IMR-90 (cell line): ENCODE results near the gene ULK2. TPM values are rescaled to one million over a fixed set of nuclear protein-coding genes. Genes with fewer than 3 reads are reported as not detected.

ENCODE experiments used
- ATAC-seq: fragments of 200-7000 bp; cut with Tn5 transposase; 2 replicates; pipeline ENCODE4 v1.9.1; 2020; ENCODE audit warnings: low read depth, mild to moderate bottlenecking, moderate library complexity
- BruUV-seq: library from RNA; stranded (reverse); fragments of 400-500 nt; replicated peaks from 2 replicates; lab custom pipeline; 2021; lab: Mats Ljungman, UMichigan
- CTCF ChIA-PET: fragments of 300-600 bp; formaldehyde crosslinking; extraction: SDS; loops from one replicate; lab custom pipeline; 2021; ENCODE audit warnings: antibody characterized with exemption; lab: Yijun Ruan, JAX
- POLR2A ChIA-PET: fragments of 300-600 bp; sonication (Branson Sonifier 250); formaldehyde crosslinking; loops from one replicate; lab custom pipeline; 2022; ENCODE audit warnings: antibody characterized with exemption; ENCODE audit not compliant: unreplicated experiment; lab: Charles Lee
- DNase-seq: peaks from one replicate; pipeline ENCODE4 v3.0.0; 2013
- H2AFZ ChIP-seq: replicated peaks from 2 replicates; pipeline ENCODE3; 2013; ENCODE audit warnings: low read length, mild to moderate bottlenecking; ENCODE audit not compliant: poor library complexity
- H2AK5ac ChIP-seq: 2 replicates; pipeline ENCODE4 v1.6.1; 2013; ENCODE audit warnings: low read depth, low read length, inconsistent platforms
- H2AK9ac ChIP-seq: replicated peaks from 2 replicates; pipeline ENCODE3; 2013; ENCODE audit warnings: mild to moderate bottlenecking, low read depth, low read length, moderate library complexity; ENCODE audit not compliant: poor library complexity
- H2BK120ac ChIP-seq: 2 replicates; pipeline ENCODE4 v1.6.1; 2013; ENCODE audit warnings: low read depth, low read length, inconsistent platforms
- H2BK15ac ChIP-seq: 3 replicates; pipeline ENCODE4 v1.6.1; 2013; ENCODE audit warnings: low read depth, low read length, inconsistent platforms
- H2BK20ac ChIP-seq: 2 replicates; pipeline ENCODE4 v1.6.1; 2013; ENCODE audit warnings: low read depth, mild to moderate bottlenecking, inconsistent platforms, low read length, moderate library complexity
- H2BK5ac ChIP-seq: 2 replicates; pipeline ENCODE4 v1.6.1; 2013; ENCODE audit warnings: mild to moderate bottlenecking, low read depth, low read length, inconsistent platforms; ENCODE audit not compliant: poor library complexity, severe bottlenecking
- H3K14ac ChIP-seq: replicated peaks from 2 replicates; pipeline ENCODE4 v1.6.1; 2013; ENCODE audit warnings: low read depth, low read length, inconsistent platforms
- H3K18ac ChIP-seq: 2 replicates; pipeline ENCODE4 v1.6.1; 2013; ENCODE audit warnings: low read depth, low read length, control low read depth
- H3K23ac ChIP-seq: 2 replicates; pipeline ENCODE4 v1.6.1; 2013; ENCODE audit warnings: low read depth, low read length, inconsistent platforms
- H3K27ac ChIP-seq: 2 replicates; pipeline ENCODE4 v1.5.1; 2013; ENCODE audit warnings: mild to moderate bottlenecking, control low read depth, low read length; ENCODE audit not compliant: insufficient read depth
- H3K27me3 ChIP-seq: 2 replicates; pipeline ENCODE4 v1.6.1; 2013; ENCODE audit warnings: low read length; ENCODE audit not compliant: control insufficient read depth, insufficient read depth
- H3K36me3 ChIP-seq: 2 replicates; pipeline ENCODE4 v1.6.1; 2013; ENCODE audit warnings: low read length, mixed read lengths; ENCODE audit not compliant: control insufficient read depth, insufficient read depth
- H3K4ac ChIP-seq: 2 replicates; pipeline ENCODE4 v1.6.1; 2013; ENCODE audit warnings: low read depth, low read length, inconsistent platforms
- H3K4me1 ChIP-seq: 2 replicates; pipeline ENCODE4 v1.6.1; 2013; ENCODE audit warnings: low read length, mixed read lengths; ENCODE audit not compliant: control insufficient read depth, insufficient read depth
- H3K4me2 ChIP-seq: 2 replicates; pipeline ENCODE4 v1.6.1; 2013; ENCODE audit warnings: low read depth, mild to moderate bottlenecking, control low read depth, low read length, moderate library complexity
- H3K4me3 ChIP-seq: 2 replicates; pipeline ENCODE4 v1.5.1; 2013; ENCODE audit warnings: low read depth, mild to moderate bottlenecking, control low read depth, low read length, moderate library complexity; ENCODE audit not compliant: insufficient read depth
- H3K56ac ChIP-seq: 2 replicates; pipeline ENCODE4 v1.6.1; 2013; ENCODE audit warnings: low read length, inconsistent platforms; ENCODE audit not compliant: insufficient read depth; ENCODE audit errors: extremely low read depth
- H3K79me1 ChIP-seq, 2 experiments: 2 replicates each; pipeline ENCODE4 v1.6.1; 2013; ENCODE audit warnings: low read length in 2 of 2, inconsistent platforms in 1 of 2, low read depth in 1 of 2
- H3K9ac ChIP-seq: 2 replicates; pipeline ENCODE4 v1.6.1; 2013; ENCODE audit warnings: low read depth, low read length, control low read depth
- H3K9me1 ChIP-seq: 2 replicates; pipeline ENCODE4 v1.6.1; 2013; ENCODE audit warnings: low read length, inconsistent platforms; ENCODE audit not compliant: insufficient read depth
- H3K9me3 ChIP-seq: 2 replicates; pipeline ENCODE4 v1.6.1; 2013; ENCODE audit warnings: low read length; ENCODE audit not compliant: control insufficient read depth, insufficient read depth
- H4K20me1 ChIP-seq: 2 replicates; pipeline ENCODE4 v1.6.1; 2013; ENCODE audit warnings: low read length, inconsistent platforms; ENCODE audit not compliant: insufficient read depth
- H4K5ac ChIP-seq: 2 replicates; pipeline ENCODE4 v1.6.1; 2013; ENCODE audit warnings: mild to moderate bottlenecking, low read depth, low read length, control low read depth
- H4K8ac ChIP-seq, 2 experiments: 2 replicates each; pipeline ENCODE4 v1.6.1; 2013; ENCODE audit warnings: low read depth in 2 of 2, low read length in 2 of 2, control low read depth in 1 of 2, inconsistent platforms in 1 of 2
- H4K91ac ChIP-seq: 2 replicates; pipeline ENCODE4 v1.6.1; 2013; ENCODE audit warnings: low read depth, low read length, inconsistent platforms; ENCODE audit not compliant: insufficient read depth
- BHLHE40 ChIP-seq: fragments of 150-350 bp; IDR thresholded peaks from 2 replicates; pipeline ENCODE4 v1.6.1; 2016; ENCODE audit warnings: mild to moderate bottlenecking, low read depth, low read length
- ELK1 ChIP-seq: fragments of 150-350 bp; IDR thresholded peaks from 2 replicates; pipeline ENCODE4 v1.6.1; 2016; ENCODE audit warnings: low read depth, mild to moderate bottlenecking, low read length, moderate library complexity, borderline replicate concordance
- MAFK ChIP-seq: IDR thresholded peaks from 2 replicates; pipeline ENCODE4 v1.6.1; 2012; ENCODE audit warnings: low read depth, low read length, improper control_type of control experiment
- MAZ ChIP-seq: IDR thresholded peaks from 2 replicates; pipeline ENCODE4 v1.6.1; 2012; ENCODE audit warnings: low read depth, mild to moderate bottlenecking, low read length, improper control_type of control experiment, moderate library complexity, borderline replicate concordance
- NFE2L2 ChIP-seq: fragments of 150-350 bp; IDR thresholded peaks from 2 replicates; pipeline ENCODE4 v1.6.1; 2016; ENCODE audit warnings: low read depth, mild to moderate bottlenecking, low read length
- POLR2A ChIP-seq: IDR thresholded peaks from 2 replicates; pipeline ENCODE4 v1.6.1; 2012; ENCODE audit warnings: mild to moderate bottlenecking, low read depth, low read length
- RFX5 ChIP-seq: IDR thresholded peaks from 2 replicates; pipeline ENCODE4 v1.8.0; 2012; ENCODE audit warnings: low read depth, mild to moderate bottlenecking, low read length, moderate library complexity
- SMC3 ChIP-seq: fragments of 150-350 bp; IDR thresholded peaks from 2 replicates; pipeline ENCODE4 v1.6.1; 2016; ENCODE audit warnings: low read depth, mild to moderate bottlenecking, antibody characterized with exemption, low read length, moderate library complexity
- WGBS, 2 experiments: methylation state at CpG; one replicate each; pipeline versions ENCODE4 v1.1.5 to v1.1.7; 2013; ENCODE audit warnings: missing lambda C conversion rate in 2 of 2; ENCODE audit not compliant: insufficient read length in 1 of 2; ENCODE audit errors: extremely low coverage in 2 of 2; 5-methylcytosine and 5-hydroxymethylcytosine counted together
- dilution Hi-C: fragments of 300-500 bp; cut with HindIII; formaldehyde crosslinking; loops from one replicate; pipeline ENCODE4 v1.14.3; 2018; ENCODE audit warnings: low sequenced_read_pairs; ENCODE audit not compliant: unreplicated experiment
- in situ Hi-C: fragments of 300-500 bp; cut with MboI; formaldehyde crosslinking; loops from 3 replicates; pipeline ENCODE4 v1.14.3; 2019; ENCODE audit warnings: low sequenced_read_pairs, inconsistent platforms, mixed read lengths
- intact Hi-C: fragments of 100-400 bp; cut with micrococcal nuclease; formaldehyde crosslinking; loops from 2 replicates; pipeline ENCODE4 v1.10.0; 2022
- polyA plus RNA-seq, 3 experiments: library from polyadenylated mRNA; depleted of rRNA; stranded (reverse); fragments of >200 nt; gene quantifications; 2 replicates each; pipeline ENCODE4 v1.2.3, GENCODE V29; 2012; ENCODE audit warnings: low replicate concordance in 1 of 3
- total RNA-seq: library from RNA; depleted of rRNA; stranded (reverse); fragments of >200 nt; gene quantifications from 2 replicates; pipeline ENCODE4 v1.2.3, GENCODE V29; 2012
- TF ChIP-seq, protein P1 (sequence below): conservative IDR thresholded peaks from 2 replicates; pipeline ENCODE4 v1.5.1; 2012; ENCODE audit warnings: mild to moderate bottlenecking, low read depth, low read length, improper control_type of control experiment
- TF ChIP-seq, protein P2 (sequence below): fragments of 150-350 bp; IDR thresholded peaks from 2 replicates; pipeline ENCODE4 v1.6.1; 2017; ENCODE audit warnings: mild to moderate bottlenecking, antibody characterized with exemption, low read length, low read depth

The ULK2 gene
- total and polyA plus RNA-seq, 2 of the 4 experiments (the other 2 are of a cell fraction) = 8.9 to 10.8 TPM

DNA sequence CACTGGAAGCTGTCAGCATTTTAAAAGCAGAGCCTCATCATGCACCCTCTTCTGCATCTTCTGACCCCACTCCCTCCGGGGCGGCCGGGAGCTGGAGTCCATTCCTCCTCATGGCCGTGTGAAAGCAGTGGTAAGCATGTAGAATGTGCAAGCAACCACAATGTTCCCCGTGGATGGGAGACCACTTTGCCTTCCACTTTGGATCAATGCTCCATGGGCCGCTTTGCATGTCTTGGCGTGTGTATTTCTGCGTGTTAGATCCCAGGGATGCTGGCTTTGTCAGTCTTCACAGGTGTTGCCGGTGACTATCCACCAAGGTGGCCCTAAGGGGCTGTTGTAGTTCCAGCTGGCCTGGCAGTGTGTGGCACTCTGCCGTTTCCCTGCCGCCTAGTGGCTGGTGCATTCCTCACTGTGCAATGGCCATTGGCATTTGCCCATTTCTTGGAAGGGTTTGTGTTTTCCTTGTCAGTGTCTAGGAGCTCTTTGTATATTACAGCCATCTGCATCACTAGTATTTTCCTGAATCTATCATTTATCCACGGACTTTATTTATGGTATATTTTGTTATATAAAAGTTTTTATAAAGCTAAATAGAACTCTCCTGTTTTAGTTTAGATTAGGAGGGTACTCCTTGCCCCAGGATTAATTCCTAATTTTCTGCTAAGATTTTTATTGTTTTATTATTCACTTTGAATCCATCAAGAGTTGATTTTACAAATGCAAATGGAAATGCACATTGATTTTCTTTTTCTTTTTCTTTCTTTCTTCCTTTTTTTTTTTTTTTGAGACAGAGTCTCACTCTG lies 113.9 kb downstream of the ULK2 start:
- DNase-seq = no peak
- WGBS, 2 experiments = 68% methylated on average over 6 of the region's 12 CpGs; no CpG with 5 or more reads in 1 of the 2 experiments

More for the DNA sequence above, 113.9 kb downstream of the ULK2 start:
- CTCF ChIA-PET = interaction anchor here (0.7 to 2.6 kb wide), 4 partner anchors 9 to 391 kb away, joined by 3 to 11 read pairs (median 4); partner anchors contain the start of gene B9D1
- peak overlapping the region; percentile 3 for H2BK5ac ChIP-seq
- H2AK5ac ChIP-seq = peak overlapping the region; percentile 37; the same call in 1 of the 2 replicates
- H3K9me1 ChIP-seq = 0 out of 2 replicates have a peak, but pooled peaks cover 4% of the 10 kb centered on the region
- in situ Hi-C loops (no loop called here), intact Hi-C loops (no loop called here), dilution Hi-C loops (no loop called here)
- H3K27ac ChIP-seq = no peak overlapping the region
- no peak overlapping the region for H4K91ac ChIP-seq
- 0 out of 2 replicates have a peak overlapping the region, but pooled peaks have one; percentile 11 for H3K56ac ChIP-seq
- H3K18ac ChIP-seq = no peak overlapping the region
- H3K23ac ChIP-seq = no peak overlapping the region
- H3K36me3 ChIP-seq = no peaks in the 10 kb centered on the region
- peaks cover 36% of the 10 kb centered on the region for H3K27me3 ChIP-seq
- H3K4me3 ChIP-seq = no peak overlapping the region
- no peak overlapping the region for H3K9ac ChIP-seq
- POLR2A ChIA-PET = no interaction called here
- H4K5ac ChIP-seq = no peak overlapping the region
- no peak overlapping the region for H3K4me2 ChIP-seq
- ATAC-seq = no peak
- H2AFZ ChIP-seq = peak overlapping the region; percentile 26
- H2BK20ac ChIP-seq = peak overlapping the region; percentile 34
- no peak overlapping the region for H3K14ac ChIP-seq
- TF ChIP-seq ELK1 (no peak), NFE2L2 (no peak), MAZ (no peak), MAFK (no peak), SMC3 (no peak), RFX5 (no peak), POLR2A (no peak), BHLHE40 (no peak)
- TF ChIP-seq, protein P1, sequence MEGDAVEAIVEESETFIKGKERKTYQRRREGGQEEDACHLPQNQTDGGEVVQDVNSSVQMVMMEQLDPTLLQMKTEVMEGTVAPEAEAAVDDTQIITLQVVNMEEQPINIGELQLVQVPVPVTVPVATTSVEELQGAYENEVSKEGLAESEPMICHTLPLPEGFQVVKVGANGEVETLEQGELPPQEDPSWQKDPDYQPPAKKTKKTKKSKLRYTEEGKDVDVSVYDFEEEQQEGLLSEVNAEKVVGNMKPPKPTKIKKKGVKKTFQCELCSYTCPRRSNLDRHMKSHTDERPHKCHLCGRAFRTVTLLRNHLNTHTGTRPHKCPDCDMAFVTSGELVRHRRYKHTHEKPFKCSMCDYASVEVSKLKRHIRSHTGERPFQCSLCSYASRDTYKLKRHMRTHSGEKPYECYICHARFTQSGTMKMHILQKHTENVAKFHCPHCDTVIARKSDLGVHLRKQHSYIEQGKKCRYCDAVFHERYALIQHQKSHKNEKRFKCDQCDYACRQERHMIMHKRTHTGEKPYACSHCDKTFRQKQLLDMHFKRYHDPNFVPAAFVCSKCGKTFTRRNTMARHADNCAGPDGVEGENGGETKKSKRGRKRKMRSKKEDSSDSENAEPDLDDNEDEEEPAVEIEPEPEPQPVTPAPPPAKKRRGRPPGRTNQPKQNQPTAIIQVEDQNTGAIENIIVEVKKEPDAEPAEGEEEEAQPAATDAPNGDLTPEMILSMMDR = no peak
- TF ChIP-seq, protein P2, sequence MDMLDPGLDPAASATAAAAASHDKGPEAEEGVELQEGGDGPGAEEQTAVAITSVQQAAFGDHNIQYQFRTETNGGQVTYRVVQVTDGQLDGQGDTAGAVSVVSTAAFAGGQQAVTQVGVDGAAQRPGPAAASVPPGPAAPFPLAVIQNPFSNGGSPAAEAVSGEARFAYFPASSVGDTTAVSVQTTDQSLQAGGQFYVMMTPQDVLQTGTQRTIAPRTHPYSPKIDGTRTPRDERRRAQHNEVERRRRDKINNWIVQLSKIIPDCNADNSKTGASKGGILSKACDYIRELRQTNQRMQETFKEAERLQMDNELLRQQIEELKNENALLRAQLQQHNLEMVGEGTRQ = no peak
- BruUV-seq = no TSS peak
- H2BK15ac ChIP-seq = no peak overlapping the region
- peaks cover 4% of the 10 kb centered on the region for H3K4me1 ChIP-seq
- H2BK120ac ChIP-seq = 0 out of 2 replicates have a peak overlapping the region, but pooled peaks have one; percentile 44
- peak overlapping the region; percentile 66 for H2AK9ac ChIP-seq
- H3K4ac ChIP-seq = 0 out of 2 replicates have a peak overlapping the region, but pooled peaks have one; percentile 32
- no peaks in the 10 kb centered on the region for H3K79me1 ChIP-seq
- no peaks in the 10 kb centered on the region; the same call in 1 of the 2 replicates for H4K20me1 ChIP-seq
- H4K8ac ChIP-seq = 0 out of 4 replicates have a peak overlapping the region, but pooled peaks of 1 of the 2 experiments have one; percentile 5
- H3K9me3 ChIP-seq = no peaks in the 10 kb centered on the region
